ENCODE measurements around the gene RAPSN.

RAPSN gene

DNA sequence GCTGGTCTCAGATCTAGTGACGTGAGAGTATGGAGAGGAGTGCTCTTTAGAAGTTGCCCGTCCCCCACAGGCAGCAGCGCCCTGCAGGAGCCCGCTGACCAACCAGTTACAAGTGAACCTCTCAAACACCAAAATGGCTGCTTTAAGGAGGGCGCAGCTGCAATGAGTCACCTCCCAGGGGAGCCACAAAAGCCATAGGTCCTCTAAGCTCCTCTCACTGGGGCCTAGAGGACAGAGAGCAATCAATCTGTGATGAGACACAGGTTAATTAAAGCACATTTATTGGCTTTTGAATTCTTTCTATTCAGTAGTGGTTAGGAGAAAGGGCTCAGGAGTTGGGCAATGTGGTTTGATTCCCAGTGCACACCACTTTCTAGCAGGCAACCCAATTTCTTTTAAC is 15.5 kb upstream of the RAPSN start:
- DNase-seq = no peak

DNA sequence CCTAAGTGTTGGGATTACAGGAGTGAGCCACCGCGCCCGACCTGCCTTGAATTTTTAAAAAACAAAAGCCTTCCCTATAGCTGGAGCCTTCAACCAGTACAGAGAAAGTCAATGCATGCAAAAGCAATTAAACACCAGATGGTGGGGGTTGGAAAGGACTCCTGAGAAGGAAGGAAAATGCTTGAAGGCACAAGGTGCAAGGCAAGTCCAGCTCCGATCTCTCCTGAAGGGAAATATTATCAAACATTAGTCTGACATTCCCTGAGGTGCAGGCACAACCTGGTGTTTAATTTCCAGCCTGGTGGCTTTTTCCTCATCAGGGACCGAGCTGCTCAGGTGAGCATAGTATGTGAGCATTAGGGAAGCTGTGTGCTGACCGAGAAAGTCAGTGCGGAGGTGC is 12.9 kb upstream of the RAPSN start:
- no peak for DNase-seq

- no peak for DNase-seq
Measured at GRCh38 chr11:47460571-47461235, 11.8 kb upstream of the RAPSN start.

- peak; percentile 63 for DNase-seq
Measured at GRCh38 chr11:47454258-47454671, 5.3 kb upstream of the RAPSN start.

- no peak for DNase-seq
Measured at GRCh38 chr11:47453365-47453764, 4.4 kb upstream of the RAPSN start.

DNA sequence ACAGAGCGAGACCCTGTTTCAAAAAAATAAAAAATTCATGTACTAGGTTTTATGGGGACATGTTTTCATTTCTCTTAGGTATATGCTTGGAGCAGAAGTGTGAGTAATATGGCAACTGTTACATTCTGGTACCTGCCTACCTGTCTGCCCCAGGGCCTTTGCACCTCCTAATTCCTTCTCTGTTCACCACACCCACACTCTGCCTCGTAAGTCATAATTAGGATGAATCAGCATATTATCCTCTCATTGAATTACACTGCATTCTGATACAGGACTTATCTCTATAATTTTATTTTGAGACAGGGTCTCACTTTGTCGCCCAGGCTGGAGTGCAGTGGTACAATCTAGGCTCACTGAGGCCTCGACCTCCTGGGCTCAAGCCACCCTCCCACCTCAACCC is 3.1 kb upstream of the RAPSN start:
- no peak for DNase-seq

- no peak for DNase-seq
Measured at GRCh38 chr11:47451436-47451835, 2.5 kb upstream of the RAPSN start.

GRCh38 chr11:47449541-47449940 is 605 bp upstream of the RAPSN start:
- DNase-seq = no peak

GRCh38 chr11:47447906-47448305 is 1.0 kb downstream of the RAPSN start:
- no peak for DNase-seq

DNA sequence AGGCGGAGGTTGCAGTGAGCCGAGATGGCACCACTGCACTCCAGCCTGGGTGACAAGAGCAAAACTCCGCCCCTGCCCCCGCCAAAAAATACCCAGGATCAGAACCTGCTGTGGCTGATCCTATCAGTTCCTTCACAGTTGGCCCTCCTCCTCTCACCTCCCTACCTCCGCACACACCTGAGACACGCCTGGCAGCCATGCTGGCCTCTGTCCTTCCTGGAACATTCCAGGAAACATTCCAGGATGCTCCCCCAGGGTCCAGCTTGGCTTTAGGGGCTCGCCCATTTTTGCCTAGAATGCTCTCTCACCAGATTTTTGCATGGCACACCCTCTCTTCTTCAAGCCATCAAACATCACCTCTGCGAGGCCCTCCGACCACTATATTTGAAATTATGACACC is 2.1 kb downstream of the RAPSN start:
- DNase-seq = no peak

- DNase-seq = no peak
Measured at GRCh38 chr11:47445840-47446239, 3.1 kb downstream of the RAPSN start.

GRCh38 chr11:47443817-47444216 is 5.1 kb downstream of the RAPSN start:
- DNase-seq = no peak

- no peak for DNase-seq
Measured at GRCh38 chr11:47443028-47443700, 5.8 kb downstream of the RAPSN start.

- peak; percentile 55 for DNase-seq
Measured at GRCh38 chr11:47442514-47442913, 6.4 kb downstream of the RAPSN start.

GRCh38 chr11:47441421-47441820 is 7.5 kb downstream of the RAPSN start:
- no peak for DNase-seq

DNA sequence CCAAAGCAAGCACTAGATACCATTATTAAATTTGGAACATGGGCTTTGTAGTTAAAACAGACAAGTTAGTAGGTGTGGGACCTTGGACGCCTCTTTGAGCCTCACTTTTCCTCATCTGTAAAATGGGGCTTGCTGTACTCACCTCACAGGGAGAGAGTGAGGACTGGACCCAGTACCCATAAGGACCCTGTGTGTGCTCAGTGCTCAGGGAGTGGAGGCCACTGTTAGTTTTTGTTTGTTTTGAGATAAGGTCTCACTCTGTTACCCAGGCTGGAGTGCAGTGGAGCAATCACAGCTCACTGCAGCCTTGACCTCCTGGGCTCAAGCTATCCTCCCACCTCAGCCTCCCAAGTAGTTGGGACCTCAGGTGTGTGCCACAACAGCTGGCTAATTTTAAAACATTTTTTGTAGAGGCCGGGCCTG is 8.9 kb downstream of the RAPSN start:
- no peak for DNase-seq

DNA sequence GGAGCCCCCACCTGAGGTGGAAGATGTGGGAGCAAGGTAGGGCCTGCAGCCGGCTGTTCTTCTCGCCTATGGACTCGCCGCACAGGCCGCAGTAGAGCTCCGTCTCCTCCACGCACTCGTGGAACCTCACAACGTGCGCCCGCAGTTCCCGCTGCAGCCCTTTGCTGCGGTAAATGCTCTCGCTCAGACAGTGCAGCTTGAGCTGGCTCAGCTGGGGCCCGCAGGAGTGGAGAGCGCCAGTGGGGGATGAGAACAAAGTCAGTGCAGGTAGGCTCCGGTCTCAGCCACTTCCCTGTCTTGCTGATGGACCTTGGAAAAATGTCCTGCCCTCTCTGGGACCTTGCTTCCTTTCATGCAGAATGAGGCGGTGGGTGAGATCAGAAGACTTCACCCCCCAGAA is 10.2 kb downstream of the RAPSN start:
- no peak for DNase-seq

DNA sequence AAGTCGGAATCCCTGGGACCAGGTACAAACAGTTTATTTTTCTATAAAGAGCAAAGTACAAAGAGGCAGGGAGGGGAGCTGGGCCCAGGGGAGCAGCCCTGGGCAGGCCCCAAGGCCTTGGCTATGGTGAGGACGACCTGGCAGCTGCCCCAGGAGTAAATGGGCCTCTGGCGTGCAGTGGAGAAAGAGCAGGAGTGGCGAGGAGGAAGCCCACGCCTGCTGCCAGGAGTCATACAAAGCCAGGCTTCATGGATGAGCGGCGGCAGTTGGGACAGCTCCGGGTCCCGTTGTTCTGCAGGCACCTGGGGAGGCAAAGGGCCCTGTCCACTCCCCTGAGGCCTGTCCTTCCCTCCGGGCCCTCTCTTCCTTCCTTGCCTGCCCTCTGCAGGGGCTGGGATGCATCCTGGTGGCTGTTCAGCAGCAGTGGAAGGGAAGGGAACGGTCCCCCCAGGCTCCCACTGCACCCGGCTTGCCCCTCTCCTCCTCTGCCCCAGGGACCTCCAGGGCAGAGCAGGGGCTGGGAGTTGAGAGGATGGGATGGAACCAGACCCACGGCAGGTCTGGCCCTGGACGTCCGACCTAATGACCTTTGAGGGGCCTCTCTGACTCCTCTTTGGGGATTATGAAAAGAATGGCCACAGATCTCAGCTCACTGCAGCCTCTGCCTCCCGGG is 11.1 kb downstream of the RAPSN start:
- DNase-seq = peak; percentile 54

DNA sequence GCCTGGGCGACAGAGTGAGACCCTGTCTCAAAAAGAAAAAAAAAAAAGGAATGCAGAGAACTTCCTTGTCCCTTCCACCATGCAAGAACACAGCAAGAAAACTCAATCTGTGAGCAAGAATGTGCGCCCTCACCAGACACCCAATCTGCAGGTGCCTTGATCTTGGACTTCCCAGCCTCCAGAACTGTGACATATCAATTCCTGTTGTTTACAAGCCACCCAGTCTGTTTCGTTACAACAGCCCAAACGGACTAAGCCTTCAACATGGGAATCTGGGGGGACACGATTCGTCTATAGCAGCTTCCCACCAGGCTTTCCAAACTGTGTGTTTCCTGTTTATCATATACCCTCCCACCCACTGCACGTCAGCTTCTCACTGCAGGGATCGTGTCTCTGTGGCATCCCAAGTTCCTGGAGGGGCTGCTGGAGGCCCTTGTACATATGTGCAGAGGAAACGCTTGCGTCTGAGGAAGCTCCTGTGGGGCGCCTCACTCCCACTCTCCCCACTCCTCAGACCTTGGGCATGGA is 11.7 kb downstream of the RAPSN start:
- no peak for DNase-seq

DNA sequence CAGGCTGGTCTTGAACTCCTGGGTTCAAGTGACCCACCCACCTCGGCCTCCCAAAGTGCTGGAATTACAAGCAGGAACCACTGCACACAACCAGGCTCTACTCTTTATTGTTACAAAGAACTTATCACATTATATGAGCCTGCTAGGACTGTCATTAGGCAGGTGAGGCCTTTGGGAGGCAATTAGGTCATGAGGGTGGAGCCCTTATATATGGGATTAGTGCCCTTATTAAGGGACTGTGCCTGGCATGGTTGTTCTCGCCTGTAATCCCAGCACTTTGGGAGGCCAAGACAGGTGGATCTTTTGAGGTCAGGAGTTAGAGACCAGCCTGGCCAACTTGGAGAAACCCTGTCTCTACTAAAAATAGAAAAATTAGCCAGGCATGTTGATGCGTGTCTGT is 12.2 kb downstream of the RAPSN start:
- DNase-seq = no peak

GRCh38 chr11:47435687-47436086 is 13.2 kb downstream of the RAPSN start:
- DNase-seq = no peak

- peak; percentile 41 for DNase-seq
Measured at GRCh38 chr11:47434011-47434786, 14.7 kb downstream of the RAPSN start.

DNA sequence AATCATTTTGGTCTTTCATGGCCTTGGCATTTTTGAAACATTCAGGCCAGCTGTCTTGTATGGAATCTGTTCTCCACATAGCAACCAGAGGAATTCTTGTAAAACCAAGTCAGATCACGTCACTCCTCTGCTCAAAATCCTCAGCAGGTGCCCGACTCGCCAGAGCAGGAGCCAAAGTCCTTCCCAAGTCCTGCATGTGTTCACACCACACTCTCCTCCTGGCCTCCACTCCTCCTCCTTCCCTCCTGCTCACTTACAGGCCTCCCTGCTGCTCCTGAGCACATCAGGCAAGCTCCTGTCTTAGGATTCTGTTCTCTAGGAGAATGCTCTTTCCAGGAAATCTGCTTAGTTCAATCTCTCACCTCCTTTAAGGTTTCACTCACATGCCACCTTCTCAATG is 15.8 kb downstream of the RAPSN start:
- no peak for DNase-seq

Measured in midbrain (tissue), 1 donor.